ENCODE measurements around the gene ZNF385D.

ZNF385D gene

GRCh38 chr3:21562243-21562642, 188.8 kb downstream of the ZNF385D start:
- TF ChIP-seq CTCF (conservative IDR thresholded peaks at IDR 0.05; ENCODE audit: low read depth): no peak
- CTCF ChIA-PET: no interaction called here
- H3K27ac ChIP-seq: no peak overlapping the region
- POLR2A ChIA-PET (ENCODE audit: low non-redundant PET): no interaction called here
- DNase-seq (ENCODE audit: low spot score): no peak

GRCh38 chr3:21561472-21561871, 189.5 kb downstream of the ZNF385D start:
- POLR2A ChIA-PET (ENCODE audit: low non-redundant PET): no interaction called here
- H3K27ac ChIP-seq: no peak overlapping the region
- CTCF ChIA-PET: interaction anchor here (0.5 kb wide), 1 partner anchor 10 kb away, joined by 5 read pairs; no protein-coding TSS in a partner anchor
- no peak for DNase-seq (ENCODE audit: low spot score)
- TF ChIP-seq CTCF (conservative IDR thresholded peaks at IDR 0.05; ENCODE audit: low read depth): no peak

- DNase-seq (ENCODE audit: low spot score): no peak
- no peak overlapping the region for H3K27ac ChIP-seq
- CTCF ChIA-PET: interaction anchor here (0.8 kb wide), 1 partner anchor 10 kb away, joined by 5 read pairs; no protein-coding TSS in a partner anchor
- no peak for TF ChIP-seq CTCF (conservative IDR thresholded peaks at IDR 0.05; ENCODE audit: low read depth)
- POLR2A ChIA-PET (ENCODE audit: low non-redundant PET): no interaction called here
Measured at GRCh38 chr3:21551019-21551418, 200.0 kb downstream of the ZNF385D start.

GRCh38 chr3:21544076-21544462, 206.9 kb downstream of the ZNF385D start:
- no peak for DNase-seq (ENCODE audit: low spot score)
- ChIA-PET POLR2A (ENCODE audit: low non-redundant PET) (no interaction called here), CTCF (no interaction called here)
- no peak for TF ChIP-seq CTCF (conservative IDR thresholded peaks at IDR 0.05; ENCODE audit: low read depth)
- no peak overlapping the region for H3K27ac ChIP-seq

GRCh38 chr3:21543380-21544075, 207.5 kb downstream of the ZNF385D start:
- CTCF ChIA-PET: no interaction called here
- no peak overlapping the region for H3K27ac ChIP-seq

GRCh38 chr3:21542656-21543379, 208.2 kb downstream of the ZNF385D start:
- no peak for TF ChIP-seq CTCF (conservative IDR thresholded peaks at IDR 0.05; ENCODE audit: low read depth)
- ChIA-PET POLR2A (ENCODE audit: low non-redundant PET) (no interaction called here), CTCF (no interaction called here)
- H3K27ac ChIP-seq: no peak overlapping the region
- no peak for DNase-seq (ENCODE audit: low spot score)

More at GRCh38 chr3:21543380-21544075, 207.5 kb downstream of the ZNF385D start:
- no peak for DNase-seq (ENCODE audit: low spot score)
- POLR2A ChIA-PET (ENCODE audit: low non-redundant PET): no interaction called here
- no peak for TF ChIP-seq CTCF (conservative IDR thresholded peaks at IDR 0.05; ENCODE audit: low read depth)

All from RWPE1 (cell line).